Endothelial cell of umbilical vein (primary cell): ENCODE measurements around the gene MSL1. TPM values are rescaled to one million over a fixed set of nuclear protein-coding genes. Genes with fewer than 3 reads are reported as not detected.

ENCODE experiments used
- BruUV-seq: library from RNA; stranded (reverse); fragments of 400-500 nt; replicated peaks from 2 replicates; lab custom pipeline; 2021; lab: Mats Ljungman, UMichigan
- CTCF ChIA-PET: fragments of 300-600, 350-600 bp; sonication (Branson Sonifier 250); formaldehyde crosslinking; loops from one replicate; lab custom pipeline; 2021; ENCODE audit warnings: antibody characterized with exemption, inconsistent platforms; lab: Charles Lee
- POLR2A ChIA-PET: fragments of 300-600, 350-600 bp; sonication (Branson Sonifier 250); formaldehyde crosslinking; loops from one replicate; lab custom pipeline; 2021; ENCODE audit warnings: antibody characterized with exemption, inconsistent platforms; lab: Charles Lee
- DNase-seq: peaks from one replicate; pipeline ENCODE4 v3.0.0-alpha.2; 2011; ENCODE audit warnings: low read depth, low spot score
- FAIRE-seq: peaks from 2 replicates; lab custom pipeline; 2011; peaks lifted over from hg19 to GRCh38; lab: Jason Lieb, UNC
- H2AFZ ChIP-seq: 2 replicates; pipeline ENCODE4 v1.6.0; 2012; ENCODE audit warnings: low read depth, low read length, control low read depth, inconsistent platforms
- H3K27ac ChIP-seq: 2 replicates; pipeline ENCODE4 v1.5.1; 2011; ENCODE audit warnings: low read depth, mild to moderate bottlenecking, control low read depth, low read length, moderate library complexity; ENCODE audit not compliant: insufficient read depth
- H3K27me3 ChIP-seq, 2 experiments: 2 replicates each; pipeline versions ENCODE4 v1.6.0 to v1.6.1; 2011; ENCODE audit warnings: low read length in 2 of 2, mixed read lengths in 1 of 2; ENCODE audit not compliant: control insufficient read depth in 2 of 2, insufficient read depth in 2 of 2
- H3K36me3 ChIP-seq, 2 experiments: 2 replicates in 1 of 2; 3 replicates in 1 of 2; pipeline ENCODE4 v1.5.1; 2011; ENCODE audit warnings: low read length in 2 of 2, mild to moderate bottlenecking in 1 of 2, moderate library complexity in 1 of 2; ENCODE audit not compliant: control insufficient read depth in 2 of 2, insufficient read depth in 2 of 2; ENCODE audit errors: extremely low read depth in 1 of 2
- H3K4me1 ChIP-seq: 3 replicates; pipeline ENCODE4 v1.5.1; 2011; ENCODE audit warnings: mild to moderate bottlenecking, low read length; ENCODE audit not compliant: control insufficient read depth, insufficient read depth; ENCODE audit errors: extremely low read depth
- H3K4me2 ChIP-seq: 2 replicates; pipeline ENCODE4 v1.6.1; 2011; ENCODE audit warnings: low read length, control low read depth, mixed read lengths; ENCODE audit not compliant: insufficient read depth
- H3K4me3 ChIP-seq, 3 experiments: fragments of 200-600 bp in 1 of 3; sonication (generic), shearing (Covaris generic) in 1 of 3; replicated peaks in 1 of 3; 2 replicates each; pipeline ENCODE4 v1.5.1; 2011 to 2016; ENCODE audit warnings: control low read depth in 3 of 3, low read length in 3 of 3, mild to moderate bottlenecking in 2 of 3, inconsistent platforms in 1 of 3, low read depth in 1 of 3, moderate library complexity in 1 of 3; ENCODE audit not compliant: insufficient read depth in 1 of 3
- H3K79me2 ChIP-seq: 2 replicates; pipeline ENCODE4 v1.6.0; 2012; ENCODE audit warnings: low read length, inconsistent platforms; ENCODE audit not compliant: control insufficient read depth, insufficient read depth
- H3K9ac ChIP-seq: replicated peaks from 2 replicates; pipeline ENCODE3; 2011; ENCODE audit warnings: low read length, control low read depth; ENCODE audit not compliant: insufficient read depth; ENCODE audit errors: extremely low read depth
- H3K9me1 ChIP-seq: replicated peaks from 3 replicates; pipeline ENCODE4 v1.6.0; 2011; ENCODE audit warnings: mild to moderate bottlenecking, low read length; ENCODE audit not compliant: control insufficient read depth, insufficient read depth; ENCODE audit errors: extremely low read depth
- H3K9me3 ChIP-seq: replicated peaks from 2 replicates; pipeline ENCODE4 v1.5.1; 2012; ENCODE audit warnings: low read length, inconsistent platforms; ENCODE audit not compliant: control insufficient read depth, insufficient read depth
- H4K20me1 ChIP-seq: replicated peaks from 2 replicates; pipeline ENCODE3; 2011; ENCODE audit warnings: mild to moderate bottlenecking, low read length; ENCODE audit not compliant: control insufficient read depth, insufficient read depth; ENCODE audit errors: extremely low read depth
- GATA2 ChIP-seq: IDR thresholded peaks from 2 replicates; pipeline ENCODE4 v1.7.0; 2011; ENCODE audit warnings: low read depth, mild to moderate bottlenecking, moderate library complexity, mixed read lengths, low read length; ENCODE audit not compliant: insufficient read length, insufficient read depth
- JUN ChIP-seq: IDR thresholded peaks from 2 replicates; pipeline ENCODE4 v1.6.1; 2011; ENCODE audit warnings: borderline replicate concordance, low read depth; ENCODE audit not compliant: insufficient read length, insufficient read depth
- POLR2A ChIP-seq: IDR thresholded peaks from 2 replicates; pipeline ENCODE4 v1.6.1; 2012; ENCODE audit warnings: low read depth, mild to moderate bottlenecking, control low read depth, low read length
- POLR2AphosphoS5 ChIP-seq: IDR thresholded peaks from 2 replicates; pipeline ENCODE4 v1.6.1; 2012; ENCODE audit warnings: low read depth, mild to moderate bottlenecking, control low read depth, low read length, moderate library complexity; ENCODE audit not compliant: insufficient read depth
- dilution Hi-C: fragments of 300-500 bp; cut with MboI; formaldehyde crosslinking; loops from one replicate; pipeline ENCODE4 v1.15.0; 2019; ENCODE audit warnings: low sequenced_read_pairs; ENCODE audit not compliant: extremely low pct_ligation_motif_present
- intact Hi-C: fragments of 100-400 bp; cut with micrococcal nuclease; formaldehyde crosslinking; loops from one replicate; pipeline ENCODE4 v1.10.0; 2022
- polyA plus RNA-seq, 4 experiments: library from polyadenylated mRNA; depleted of rRNA in 3 of 4; stranded (reverse) in 3 of 4; unstranded in 1 of 4; fragments of >200 nt; gene quantifications; 2 replicates each; pipeline versions ENCODE4 v1.2.1 to v1.2.3, GENCODE V29; 2011 to 2012; ENCODE audit warnings: missing spikeins in 1 of 4
- total RNA-seq: library from RNA; stranded (reverse); gene quantifications from 2 replicates; pipeline ENCODE4 v1.2.3, GENCODE V29; 2021

MSL1 gene
- total and polyA plus RNA-seq, 2 donors (not counting 3 experiments of a cell fraction or from before 2014, with no cell fraction given) = 30.9 to 95.0 TPM

DNA sequence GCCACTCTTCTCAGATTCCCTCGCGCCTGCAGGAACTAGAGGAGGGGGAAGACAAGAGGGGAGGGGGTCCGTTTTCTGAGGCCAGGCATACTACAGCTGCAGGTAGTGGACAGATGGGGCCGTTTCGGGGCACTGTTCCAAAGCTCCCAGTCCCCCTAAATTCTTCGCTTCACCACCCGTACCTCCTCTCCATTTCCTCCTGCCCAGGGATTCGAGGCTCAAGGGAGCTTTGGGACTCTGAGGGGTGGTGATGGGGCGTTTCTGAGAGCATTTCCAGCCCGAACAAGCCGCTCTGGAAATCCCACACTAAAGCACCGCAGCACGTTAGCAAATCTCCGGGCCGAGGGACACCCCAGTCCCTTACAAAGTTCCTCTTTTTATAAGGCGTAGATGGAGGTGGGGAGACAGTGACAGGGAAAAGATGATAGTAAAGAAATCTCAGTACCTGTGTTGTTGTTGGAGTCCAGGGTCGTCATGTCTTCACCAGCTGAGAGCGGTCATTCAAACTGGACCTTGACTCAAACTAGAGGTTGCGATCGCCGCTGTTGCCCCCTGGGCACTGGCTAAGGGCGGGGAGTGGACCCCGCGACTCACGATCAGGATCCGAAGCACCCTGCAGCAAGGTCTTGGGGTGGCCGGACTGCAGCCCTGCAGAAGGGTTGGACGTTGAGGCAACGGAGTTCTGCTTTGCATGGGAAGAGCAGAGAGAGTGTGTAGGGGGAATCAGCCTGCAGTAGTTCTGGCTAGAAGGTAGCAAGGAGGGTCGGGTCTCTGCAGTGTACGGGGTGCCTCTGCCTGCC is 22.0 kb upstream of the MSL1 start:
- ChIA-PET CTCF (interaction anchor here (0.9 to 5.0 kb wide), 16 partner anchors 9 to 78 kb away, joined by 3 to 138 read pairs (median 4); partner anchors contain the start of genes MED24 and THRA), POLR2A (interaction anchor here (1.1 to 3.7 kb wide), 2 partner anchors 13 to 61 kb away, joined by 3 to 56 read pairs; no protein-coding TSS in a partner anchor)
- Histone ChIP-seq H3K79me2 (no peaks in the 10 kb centered on the region), H3K9me3 (no peaks in the 10 kb centered on the region), H2AFZ (peak overlapping the region; percentile 33), H3K4me1 (peaks cover 39% of the 10 kb centered on the region), H3K9me1 (no peaks in the 10 kb centered on the region), H3K4me3 (peak overlapping the region; percentile 26 to 60 (median 48)), H3K9ac (peak overlapping the region; percentile 75), H3K4me2 (peak overlapping the region; percentile 68), H3K36me3 (peaks cover 0 to 17% of the 10 kb centered on the region in 2 experiments), H3K27me3 (no peaks in the 10 kb centered on the region), H4K20me1 (no peaks in the 10 kb centered on the region), H3K27ac (peak overlapping the region; percentile 93)
- intact Hi-C loops (loop anchor here (1.0 kb wide), 1 partner anchor 8 kb away; no protein-coding TSS in a partner anchor), dilution Hi-C loops (no loop called here)
- no peak for FAIRE-seq
- DNase-seq = peak; percentile 31
- BruUV-seq = TSS peak; percentile 77
- TF ChIP-seq POLR2AphosphoS5 = no peak
- TF ChIP-seq GATA2 = no peak

- Histone ChIP-seq H2AFZ (peak within 1 kb of the TSS; percentile 33), H3K9me3 (no peaks in the 10 kb centered on the region), H3K4me1 (peaks cover 39% of the 10 kb centered on the region), H3K79me2 (no peaks in the 10 kb centered on the region), H4K20me1 (no peaks in the 10 kb centered on the region), H3K4me3 (peak within 1 kb of the TSS; percentile 26 to 60 (median 48)), H3K36me3 (peaks cover 0 to 13% of the 10 kb centered on the region in 2 experiments), H3K9me1 (no peaks in the 10 kb centered on the region), H3K4me2 (peak within 1 kb of the TSS; percentile 68), H3K27me3 (no peaks in the 10 kb centered on the region), H3K27ac (peak within 1 kb of the TSS; percentile 93), H3K9ac (peak within 1 kb of the TSS; percentile 75)
- peak; percentile 63 for TF ChIP-seq POLR2AphosphoS5
- TF ChIP-seq POLR2A = peak; percentile 67
- no peak for TF ChIP-seq JUN
- intact Hi-C loops (loop anchor here (1.0 kb wide), 1 partner anchor 8 kb away; no protein-coding TSS in a partner anchor), dilution Hi-C loops (no loop called here)
- DNase-seq (no peak), FAIRE-seq (no peak)
- ChIA-PET POLR2A (interaction anchor here (0.6 to 3.7 kb wide), 5 partner anchors 9 to 40 kb away, joined by 3 to 56 read pairs (median 6); partner anchors contain the start of gene CASC3), CTCF (interaction anchor here (1.0 to 5.0 kb wide), 8 partner anchors 10 to 68 kb away, joined by 3 to 138 read pairs (median 9); partner anchors contain the start of gene THRA)
- BruUV-seq = no TSS peak
Observed at GRCh38 chr17:40100419-40100668, 21.4 kb upstream of the MSL1 start, which contains the start of gene NR1D1. NR1D1 (minus strand) TSS chr17:40100589; CDS start chr17:40100094, 495 bp downstream.
